ENCODE data around the gene TMSB15A.
"Not testable (repeated sequence)": the region's sequence is repeated elsewhere in the genome, so short reads cannot be mapped to it uniquely, and the experiment has no call there.

Gene TMSB15A

GRCh38 chrX:102515975-102516941, at the start of gene TMSB15A:
Gene TMSB15A (minus strand): TSS chrX:102516739.
- DNase-seq (ENCODE audit: low spot score in 2 of 2): peak; percentile 3 to 49
- Mint-ChIP-seq H3K4me1 (peaks cover 5% of the 10 kb centered on the region), H3K4me3 (peak within 1 kb of the TSS; percentile 69), H3K36me3 (no peaks in the 10 kb centered on the region), H3K9me3 (no peaks in the 10 kb centered on the region), H3K27ac (no peak within 1 kb of the TSS)
- peak; percentile 89 for ATAC-seq

DNA sequence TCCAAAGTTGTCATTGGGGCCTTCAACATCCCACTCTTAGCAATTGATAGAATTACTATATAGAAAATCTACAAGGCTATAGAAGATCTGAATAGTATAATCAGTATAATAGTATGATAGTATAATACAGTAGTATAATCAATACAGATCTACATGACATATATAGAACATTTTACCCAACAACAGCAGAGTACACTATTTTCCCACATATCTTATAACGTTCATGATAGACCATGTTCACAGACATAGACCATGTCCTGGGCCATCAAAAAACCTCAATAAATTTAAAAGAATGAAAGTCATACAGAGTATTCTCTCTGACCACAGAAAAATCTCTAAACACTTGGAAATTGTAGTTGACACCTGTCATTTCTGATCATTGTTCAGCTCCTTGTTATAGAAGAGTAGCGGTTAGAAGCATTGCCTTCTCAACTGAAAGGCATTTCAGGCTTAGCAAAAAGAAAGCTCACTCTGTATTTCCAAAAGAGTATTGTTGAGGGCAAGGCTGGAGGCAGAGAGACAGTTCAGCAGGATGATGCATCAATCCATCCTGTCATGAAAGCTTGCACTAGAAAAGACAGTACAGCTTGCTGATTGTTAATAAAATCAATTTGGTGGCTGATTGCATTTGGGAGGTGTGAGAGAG, 44.0 kb upstream of the TMSB15A start:
- Mint-ChIP-seq H3K27ac (no peak overlapping the region), H3K9me3 (no peaks in the 10 kb centered on the region), H3K4me3 (no peak overlapping the region), H3K36me3 (no peaks in the 10 kb centered on the region), H3K4me1 (no peaks in the 10 kb centered on the region)
- DNase-seq (ENCODE audit: low spot score in 2 of 2): no peak
- ATAC-seq: peak; percentile 43

- H3K36me3 Mint-ChIP-seq: no peaks in the 10 kb centered on the region
- H3K9me3 Mint-ChIP-seq: no peaks in the 10 kb centered on the region
- H3K27ac Mint-ChIP-seq: no peak overlapping the region
- no peaks in the 10 kb centered on the region for H3K4me1 Mint-ChIP-seq
- no peak for DNase-seq (ENCODE audit: low spot score in 2 of 2)
- H3K4me3 Mint-ChIP-seq: no peak overlapping the region
- ATAC-seq: no peak
Observed at GRCh38 chrX:102558607-102559006, 42.1 kb upstream of the TMSB15A start.

DNA sequence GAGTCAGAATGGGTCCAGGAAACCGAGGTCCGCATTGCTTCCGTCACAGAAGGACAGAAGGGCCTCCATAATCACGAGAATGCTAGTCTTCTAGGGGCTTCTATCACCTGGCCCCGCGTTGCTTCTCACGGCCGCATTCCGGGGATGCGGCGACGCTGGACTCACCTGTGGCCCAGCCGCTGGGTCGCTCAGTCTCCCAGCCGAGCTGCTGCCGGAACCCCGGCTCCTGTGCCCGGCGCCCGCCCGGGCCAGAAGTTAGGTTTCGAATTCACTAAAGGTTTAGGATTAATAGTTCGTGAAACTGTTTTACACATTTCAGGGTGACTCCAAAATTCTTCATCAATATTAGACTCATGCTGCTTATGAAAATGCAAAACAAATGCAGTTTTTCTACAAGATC, 31.7 kb upstream of the TMSB15A start:
- ATAC-seq (no peak), DNase-seq (ENCODE audit: low spot score in 2 of 2) (no peak)
- Mint-ChIP-seq H3K27ac (no peak overlapping the region), H3K9me3 (no peaks in the 10 kb centered on the region), H3K36me3 (no peaks in the 10 kb centered on the region), H3K4me3 (no peak overlapping the region), H3K4me1 (peaks cover 6% of the 10 kb centered on the region)

DNA sequence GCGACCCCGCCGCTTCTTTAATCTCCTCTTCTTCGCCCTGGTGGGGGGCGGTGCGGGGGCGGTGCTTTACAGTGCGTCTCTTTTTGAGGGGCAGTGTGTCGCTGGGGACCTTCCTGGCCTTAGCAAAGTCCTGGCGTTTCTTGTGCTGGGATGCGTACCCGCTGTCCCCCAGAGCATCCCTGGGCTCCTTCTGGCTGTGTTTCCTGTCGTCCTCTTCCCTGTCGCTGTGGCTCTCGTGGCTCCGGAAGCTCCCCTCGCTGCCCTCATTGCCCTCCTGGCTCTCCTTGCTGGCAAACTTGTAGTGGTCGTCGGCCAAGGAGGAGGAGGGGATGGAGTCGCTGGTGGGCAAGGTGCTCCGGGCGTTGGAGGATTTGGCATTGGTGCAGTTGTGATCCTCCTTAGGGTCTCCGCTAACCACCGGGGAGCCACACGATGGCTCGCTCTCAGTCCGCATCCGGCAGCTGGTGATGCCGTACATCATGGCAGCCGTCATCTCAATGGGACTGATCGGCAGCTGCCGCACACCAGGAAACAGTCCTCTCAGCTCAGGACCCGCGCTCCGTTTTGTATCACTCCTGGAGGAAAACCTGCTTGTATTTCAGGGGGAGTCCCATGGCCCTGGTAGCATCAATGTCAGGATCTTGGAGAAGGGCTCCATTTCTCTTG, 30.4 kb upstream of the TMSB15A start:
- Mint-ChIP-seq H3K4me3 (peak overlapping the region; percentile 72), H3K36me3 (no peaks in the 10 kb centered on the region), H3K27ac (peak overlapping the region; percentile 45), H3K9me3 (no peaks in the 10 kb centered on the region), H3K4me1 (peaks cover 6% of the 10 kb centered on the region)
- no peak for DNase-seq (ENCODE audit: low spot score in 2 of 2)
- peak; percentile 51 for ATAC-seq

GRCh38 chrX:102546175-102546574, 29.6 kb upstream of the TMSB15A start:
- ATAC-seq; H3K9me3 Mint-ChIP-seq; DNase-seq (ENCODE audit: low spot score in 2 of 2); H3K36me3 Mint-ChIP-seq; H3K4me1 Mint-ChIP-seq; H3K27ac Mint-ChIP-seq: not testable (repeated sequence)
- peak overlapping the region; percentile 72 for H3K4me3 Mint-ChIP-seq

DNA sequence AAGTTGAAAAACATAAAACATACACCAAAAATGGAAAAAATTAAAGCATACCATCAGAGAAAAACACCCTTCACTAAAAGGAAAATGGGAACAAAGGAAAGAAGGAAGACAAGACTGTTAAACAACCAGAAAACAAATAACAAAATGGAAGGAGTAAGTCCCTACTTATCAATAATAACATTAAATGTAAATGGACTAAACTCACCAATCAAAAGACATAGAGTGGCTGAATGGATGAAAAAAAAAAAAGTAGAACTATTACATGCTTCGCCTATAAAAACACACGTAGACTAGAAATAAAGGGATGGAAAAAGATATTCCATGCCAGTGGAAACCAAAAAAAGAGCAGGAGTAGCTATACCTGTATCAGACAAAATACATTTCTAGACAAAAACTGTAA, 19.4 kb upstream of the TMSB15A start:
- no peak overlapping the region for H3K4me3 Mint-ChIP-seq
- no peak for DNase-seq (ENCODE audit: low spot score in 2 of 2)

DNA sequence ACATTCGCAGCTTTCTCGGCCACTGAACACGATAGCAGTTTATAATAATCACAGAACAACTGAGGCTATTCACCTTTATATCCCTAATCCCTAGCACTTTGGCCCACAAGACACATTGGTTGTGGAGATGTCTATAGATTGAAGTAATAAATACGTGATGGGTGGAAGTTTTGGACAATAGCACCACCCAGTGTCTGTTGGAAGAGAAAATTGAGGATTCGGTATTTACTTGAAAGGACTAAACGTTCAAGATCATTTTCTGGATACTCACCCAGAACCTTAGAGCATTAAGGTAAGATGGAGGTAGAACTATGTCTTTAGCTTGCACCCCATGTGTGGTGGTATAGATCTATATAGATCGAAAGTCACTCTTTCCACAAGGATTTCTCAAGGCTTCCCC, 787 bp upstream of the TMSB15A start:
- Mint-ChIP-seq H3K36me3 (no peaks in the 10 kb centered on the region), H3K4me1 (peaks cover 5% of the 10 kb centered on the region), H3K9me3 (no peaks in the 10 kb centered on the region), H3K27ac (no peak overlapping the region), H3K4me3 (peak overlapping the region; percentile 69)
- no peak for ATAC-seq
- DNase-seq (ENCODE audit: low spot score in 2 of 2): no peak

More for the DNA sequence above, 19.4 kb upstream of the TMSB15A start:
- no peak for ATAC-seq
- Mint-ChIP-seq H3K36me3 (no peaks in the 10 kb centered on the region), H3K27ac (no peak overlapping the region), H3K4me1 (no peaks in the 10 kb centered on the region), H3K9me3 (peaks cover 3% of the 10 kb centered on the region)

GRCh38 chrX:102514536-102514935, 2.0 kb downstream of the TMSB15A start:
- no peaks in the 10 kb centered on the region for H3K9me3 Mint-ChIP-seq
- H3K36me3 Mint-ChIP-seq: no peaks in the 10 kb centered on the region
- ATAC-seq (no peak), DNase-seq (ENCODE audit: low spot score in 2 of 2) (no peak)
- H3K27ac Mint-ChIP-seq: no peak overlapping the region
- H3K4me3 Mint-ChIP-seq: no peak overlapping the region
- peaks cover 5% of the 10 kb centered on the region for H3K4me1 Mint-ChIP-seq

- DNase-seq (ENCODE audit: low spot score in 2 of 2): no peak
- Mint-ChIP-seq H3K4me3 (no peak overlapping the region), H3K27ac (no peak overlapping the region), H3K9me3 (no peaks in the 10 kb centered on the region), H3K36me3 (no peaks in the 10 kb centered on the region), H3K4me1 (no peaks in the 10 kb centered on the region)
- no peak for ATAC-seq
Observed at GRCh38 chrX:102498732-102499131, 17.8 kb downstream of the TMSB15A start.

DNA sequence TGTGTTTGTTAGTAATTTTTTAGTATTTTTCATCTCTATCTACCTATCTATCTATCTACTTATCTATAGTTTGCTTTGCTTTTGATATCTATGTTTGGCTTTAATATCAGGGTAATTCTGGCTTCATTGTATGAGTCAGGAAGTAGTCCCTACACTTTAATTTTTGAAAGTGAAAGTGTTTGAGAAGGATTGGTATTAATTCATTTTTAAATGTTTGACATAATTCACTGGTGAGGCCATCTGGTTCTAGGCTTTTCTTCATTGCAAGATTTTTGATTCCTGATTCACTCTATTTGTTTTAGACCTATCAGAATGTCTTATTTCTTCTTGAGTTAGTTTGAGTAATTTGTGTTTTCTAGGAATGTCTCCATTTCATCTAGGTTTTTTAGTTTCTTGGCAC, 24.8 kb downstream of the TMSB15A start:
- no peaks in the 10 kb centered on the region for H3K9me3 Mint-ChIP-seq
- H3K27ac Mint-ChIP-seq: no peak overlapping the region
- no peak for DNase-seq (ENCODE audit: low spot score in 2 of 2)
- no peaks in the 10 kb centered on the region for H3K36me3 Mint-ChIP-seq
- no peak overlapping the region for H3K4me3 Mint-ChIP-seq
- ATAC-seq: no peak
- H3K4me1 Mint-ChIP-seq: no peaks in the 10 kb centered on the region

GRCh38 chrX:102478765-102479164, 37.8 kb downstream of the TMSB15A start:
- not testable (repeated sequence) for H3K4me3 Mint-ChIP-seq; ATAC-seq; H3K27ac Mint-ChIP-seq; H3K36me3 Mint-ChIP-seq; H3K4me1 Mint-ChIP-seq; DNase-seq (ENCODE audit: low spot score in 2 of 2); H3K9me3 Mint-ChIP-seq

- DNase-seq (ENCODE audit: low spot score in 2 of 2); ATAC-seq: not testable (repeated sequence)
Observed at GRCh38 chrX:102471762-102472220, 44.7 kb downstream of the TMSB15A start, which contains the start of gene TCP11X2. Gene TCP11X2 (minus strand): TSS chrX:102471812.

DNA sequence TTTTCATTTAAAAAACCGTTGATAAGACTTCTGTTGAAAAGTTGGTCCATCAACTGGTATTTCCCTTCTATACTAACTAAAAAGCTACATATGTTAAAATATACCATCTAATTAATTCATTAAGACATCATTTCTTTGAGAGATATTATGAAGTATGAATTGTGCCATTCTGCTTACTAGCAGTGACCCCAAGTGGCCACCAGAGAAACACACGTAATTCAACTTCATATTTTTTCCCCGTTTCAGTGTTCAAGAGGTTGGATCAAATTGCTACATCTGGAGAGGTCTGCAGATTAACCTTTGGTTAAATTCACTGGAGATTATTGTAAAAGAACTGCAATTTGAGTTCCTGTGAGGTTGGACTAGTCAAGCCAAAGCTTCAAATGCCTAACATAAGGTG, 46.3 kb downstream of the TMSB15A start:
- not testable (repeated sequence) for ATAC-seq; H3K27ac Mint-ChIP-seq; DNase-seq (ENCODE audit: low spot score in 2 of 2); H3K9me3 Mint-ChIP-seq; H3K4me3 Mint-ChIP-seq; H3K36me3 Mint-ChIP-seq; H3K4me1 Mint-ChIP-seq

More at GRCh38 chrX:102471762-102472220, 44.7 kb downstream of the TMSB15A start, which contains the start of gene TCP11X2:
- not testable (repeated sequence) for H3K4me3 Mint-ChIP-seq, H3K9me3 Mint-ChIP-seq, H3K4me1 Mint-ChIP-seq, H3K36me3 Mint-ChIP-seq, H3K27ac Mint-ChIP-seq
